HG03354 (cell line): ENCODE measurements around the gene SH2B2.
A peak's percentile ranks its signal among the peaks of the same experiment; 100 is the strongest.
"Not testable (repeated sequence)": the region's sequence is repeated elsewhere in the genome, so short reads cannot be mapped to it uniquely, and the experiment has no call there.

Experiments
- ATAC-seq: cut with Tn5 transposase; IDR thresholded peaks from one replicate; pipeline ENCODE4 v1.9.1; 2021; ENCODE audit warnings: mild to moderate bottlenecking; ENCODE audit not compliant: unreplicated experiment, poor library complexity, severe bottlenecking

The SH2B2 gene

DNA sequence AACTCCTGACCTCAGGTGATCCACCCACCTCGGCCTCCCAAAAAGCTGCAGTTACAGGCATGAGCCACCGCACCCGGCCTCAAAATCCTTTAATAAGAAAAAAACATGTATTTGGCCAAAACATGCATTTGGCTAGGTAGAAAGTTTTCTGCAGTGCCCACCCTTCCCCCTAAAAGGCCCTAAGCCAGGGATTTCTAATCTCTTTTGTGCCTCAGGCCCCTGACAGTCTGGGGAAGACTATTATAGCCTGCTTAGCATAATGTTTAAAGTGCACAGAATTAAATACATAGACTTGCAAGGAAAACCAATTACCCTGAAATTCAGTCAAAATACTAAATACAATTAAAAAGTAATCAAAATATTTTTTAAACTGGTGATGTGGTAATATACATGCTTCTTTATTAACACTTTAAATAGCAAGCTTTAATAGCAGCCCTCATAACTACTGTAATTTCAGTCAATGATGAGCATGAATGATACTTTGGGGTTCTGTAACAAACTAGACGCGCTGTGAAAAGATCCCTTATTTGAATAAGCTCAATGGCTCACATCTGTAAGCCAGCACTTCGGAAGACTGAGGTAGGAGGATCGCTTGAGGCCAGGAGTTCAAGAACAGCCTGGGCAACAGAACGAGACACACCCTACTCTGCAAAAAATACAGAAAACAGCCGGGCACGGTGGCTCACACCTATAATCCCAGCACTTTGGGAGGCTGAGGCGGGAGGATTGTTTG, 39.7 kb downstream of the SH2B2 start:
- ATAC-seq = no peak

GRCh38 chr7:102327183-102327582, 40.5 kb downstream of the SH2B2 start:
- not testable (repeated sequence) for ATAC-seq

GRCh38 chr7:102328863-102329262, 42.2 kb downstream of the SH2B2 start:
- not testable (repeated sequence) for ATAC-seq

DNA sequence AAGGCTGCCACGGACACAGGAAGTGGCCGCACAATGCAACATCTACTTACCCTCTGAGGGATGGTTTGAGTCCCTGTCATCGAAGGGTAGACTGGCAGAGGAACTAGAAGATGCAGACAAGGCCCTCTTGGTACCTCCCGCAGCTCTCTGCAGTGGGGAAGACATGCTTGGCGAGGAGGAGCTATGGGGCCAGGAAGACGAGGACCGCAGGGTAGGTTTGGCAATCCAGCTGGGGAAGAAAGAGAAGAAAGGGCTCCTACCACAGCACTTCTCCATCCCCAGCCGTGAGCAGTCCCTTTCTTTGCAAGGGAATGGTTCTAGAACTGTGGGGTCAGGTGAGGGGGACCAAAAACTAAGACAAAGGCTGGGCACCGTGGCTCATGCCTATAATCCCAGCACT, 42.7 kb downstream of the SH2B2 start:
- not testable (repeated sequence) for ATAC-seq

DNA sequence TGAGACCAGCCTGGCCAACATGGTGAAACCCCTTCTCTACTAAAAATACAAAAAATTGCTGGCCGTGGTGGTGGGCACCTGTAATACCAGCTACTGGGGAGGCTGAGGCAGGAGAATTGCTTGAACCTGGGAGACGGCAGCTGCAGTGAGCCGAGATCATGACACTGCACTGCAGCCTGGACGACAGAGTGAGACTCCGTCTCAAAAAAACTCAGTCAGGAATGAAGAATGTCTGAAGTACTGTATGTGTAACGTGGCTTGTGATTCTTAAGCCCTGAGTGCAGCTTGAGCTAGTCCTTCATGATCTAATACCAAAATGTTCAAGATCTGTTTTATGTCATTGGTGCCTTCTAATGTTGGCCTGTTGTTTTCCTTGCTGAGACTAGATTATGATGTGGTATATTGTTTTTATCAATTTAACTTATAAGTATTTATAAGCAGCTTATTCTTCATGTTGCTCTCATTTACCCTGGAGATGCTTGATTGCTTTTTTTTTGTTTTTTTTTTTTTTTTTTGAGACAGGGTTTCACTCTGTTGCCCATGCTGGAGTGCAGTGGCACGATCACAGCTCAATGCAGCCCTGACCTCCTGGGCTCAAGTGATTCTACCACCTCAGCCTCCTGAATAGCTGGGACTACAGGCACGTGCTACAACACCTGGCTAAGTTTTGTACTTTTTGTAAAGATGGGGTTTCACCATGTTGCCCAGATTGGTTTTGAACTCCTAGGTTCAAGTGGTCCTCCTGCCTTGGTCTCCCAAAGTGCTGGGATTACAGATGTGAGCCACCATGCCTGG, 44.2 kb downstream of the SH2B2 start:
- ATAC-seq = not testable (repeated sequence)

GRCh38 chr7:102335574-102335973, 48.9 kb downstream of the SH2B2 start:
- not testable (repeated sequence) for ATAC-seq

DNA sequence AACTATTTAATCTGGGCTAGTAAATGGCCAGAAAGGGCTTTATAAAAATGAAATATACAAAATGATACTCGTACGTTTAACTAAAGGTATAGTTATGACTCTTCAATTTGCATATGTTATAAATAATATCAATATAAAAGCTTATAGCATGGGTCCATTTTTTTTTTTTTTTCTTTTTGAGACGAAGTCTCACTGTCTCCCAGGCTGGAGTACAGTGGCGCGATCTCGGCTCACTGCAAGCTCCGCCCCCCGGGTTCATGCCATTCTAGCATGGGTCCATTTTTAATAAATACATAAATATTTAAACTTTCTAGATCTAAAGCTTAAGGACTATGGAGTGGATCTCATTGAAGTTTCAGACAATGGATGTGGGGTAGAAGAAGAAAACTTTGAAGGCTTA, 50.3 kb downstream of the SH2B2 start:
- ATAC-seq = not testable (repeated sequence)

GRCh38 chr7:102337420-102337819, 50.8 kb downstream of the SH2B2 start:
- ATAC-seq = not testable (repeated sequence)

DNA sequence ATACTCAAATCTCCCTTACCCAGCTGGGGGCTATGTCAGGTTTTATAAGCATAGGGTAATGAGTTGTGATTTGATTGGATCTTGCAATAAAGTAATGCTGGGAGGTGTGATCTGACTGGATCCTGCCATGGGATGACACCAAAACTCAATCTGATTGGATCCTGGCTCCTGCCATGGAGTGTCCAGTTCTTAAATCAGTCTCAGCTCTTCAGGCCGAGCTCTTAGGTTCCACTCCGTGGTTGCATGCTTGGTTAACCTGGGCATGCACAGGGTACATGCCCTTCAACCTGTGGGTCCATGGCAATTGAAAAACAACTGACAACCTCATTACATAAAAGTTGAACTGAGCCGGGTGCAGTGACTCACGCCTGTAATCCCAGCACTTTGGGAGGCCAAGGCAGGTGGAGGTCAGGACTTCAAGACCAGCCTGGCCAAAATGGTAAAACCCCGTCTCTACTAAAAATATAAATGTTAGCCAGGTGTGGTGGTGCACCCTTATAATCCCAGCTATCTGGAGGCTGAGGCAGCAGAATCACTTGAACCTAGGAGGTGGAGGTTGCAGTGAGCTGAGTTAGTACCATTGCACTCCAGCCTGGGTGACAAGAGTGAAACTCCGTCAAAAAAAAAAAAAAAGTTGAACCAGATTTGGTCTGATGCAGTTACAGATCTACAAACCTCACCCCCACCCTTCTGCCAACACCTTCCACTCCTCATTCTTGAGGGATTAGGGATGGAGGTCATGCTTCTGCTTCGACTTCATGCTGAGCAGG, 54.1 kb downstream of the SH2B2 start:
- not testable (repeated sequence) for ATAC-seq

GRCh38 chr7:102346983-102347382, 60.3 kb downstream of the SH2B2 start:
- not testable (repeated sequence) for ATAC-seq

GRCh38 chr7:102356344-102356743, 69.7 kb downstream of the SH2B2 start, which contains the start of gene SPDYE6:
SPDYE6 (minus strand) TSS chr7:102356444; CDS start chr7:102356023, 421 bp downstream.
- not testable (repeated sequence) for ATAC-seq

- peak; percentile 98 for ATAC-seq
Observed at GRCh38 chr7:102363549-102364393, 77.1 kb downstream of the SH2B2 start.

GRCh38 chr7:102364394-102364886, 77.8 kb downstream of the SH2B2 start:
- not testable (repeated sequence) for ATAC-seq

- ATAC-seq = not testable (repeated sequence)
Observed at GRCh38 chr7:102365390-102365789, 78.7 kb downstream of the SH2B2 start.

DNA sequence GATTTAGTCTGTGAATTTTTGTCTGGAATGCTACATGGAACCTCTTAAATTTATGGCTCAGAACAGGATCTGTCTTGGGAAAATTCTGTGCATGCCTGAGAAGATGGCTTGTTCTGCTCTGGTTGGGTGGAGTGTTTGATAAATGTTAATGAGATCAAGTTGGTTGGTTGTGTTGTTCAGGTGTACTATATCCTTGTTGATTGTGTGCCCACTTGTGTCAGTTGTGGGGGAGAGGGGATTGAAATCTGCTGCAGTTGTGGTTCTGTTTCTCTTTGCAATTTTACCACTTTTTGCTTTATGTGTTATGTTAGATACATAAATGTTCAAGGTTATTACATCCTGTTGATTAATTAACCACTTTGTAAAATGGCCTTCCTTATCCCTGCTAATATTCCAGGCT, 83.4 kb downstream of the SH2B2 start:
- not testable (repeated sequence) for ATAC-seq
